ENCODE measurements around the gene CBX2.
A peak's percentile ranks its signal among the peaks of the same experiment; 100 is the strongest.

The CBX2 gene

GRCh38 chr17:79831265-79832217, 53.6 kb downstream of the CBX2 start:
- Mint-ChIP-seq H3K27ac (no peak overlapping the region), H3K27me3 (no peaks in the 10 kb centered on the region), H3K36me3 (peaks cover 13% of the 10 kb centered on the region), H3K4me1 (peaks cover 20% of the 10 kb centered on the region), H3K9me3 (no peaks in the 10 kb centered on the region), H3K4me3 (no peak overlapping the region)
- no peak for ATAC-seq (ENCODE audit: low read depth)
- no peak for DNase-seq (ENCODE audit: low spot score in 2 of 2)

- Mint-ChIP-seq H3K9me3 (no peaks in the 10 kb centered on the region), H3K27ac (no peak overlapping the region), H3K4me1 (peaks cover 20% of the 10 kb centered on the region), H3K27me3 (no peaks in the 10 kb centered on the region), H3K4me3 (no peak overlapping the region), H3K36me3 (peaks cover 14% of the 10 kb centered on the region)
- DNase-seq (ENCODE audit: low spot score in 2 of 2) (no peak), ATAC-seq (ENCODE audit: low read depth) (no peak)
These were observed 54.5 kb downstream of the CBX2 start for GRCh38 chr17:79832218-79833109.

GRCh38 chr17:79833110-79833450, 55.1 kb downstream of the CBX2 start:
- H3K36me3 Mint-ChIP-seq: peaks cover 15% of the 10 kb centered on the region
- no peak for ATAC-seq (ENCODE audit: low read depth)
- DNase-seq (ENCODE audit: low spot score in 2 of 2): no peak
- H3K9me3 Mint-ChIP-seq: no peaks in the 10 kb centered on the region
- H3K4me1 Mint-ChIP-seq: peaks cover 26% of the 10 kb centered on the region
- H3K27ac Mint-ChIP-seq: no peak overlapping the region
- no peaks in the 10 kb centered on the region for H3K27me3 Mint-ChIP-seq
- no peak overlapping the region for H3K4me3 Mint-ChIP-seq

- Mint-ChIP-seq H3K27ac (no peak overlapping the region), H3K36me3 (peaks cover 17% of the 10 kb centered on the region), H3K27me3 (no peaks in the 10 kb centered on the region), H3K4me1 (peaks cover 28% of the 10 kb centered on the region), H3K9me3 (no peaks in the 10 kb centered on the region), H3K4me3 (no peak overlapping the region)
- ATAC-seq (ENCODE audit: low read depth) (no peak), DNase-seq (ENCODE audit: low spot score in 2 of 2) (no peak)
These were observed 56.0 kb downstream of the CBX2 start for GRCh38 chr17:79833744-79834564.

- H3K9me3 Mint-ChIP-seq: no peaks in the 10 kb centered on the region
- no peak overlapping the region for H3K27ac Mint-ChIP-seq
- DNase-seq (ENCODE audit: low spot score in 2 of 2) (peak in 1 of 2 donors; percentile 59), ATAC-seq (ENCODE audit: low read depth) (no peak)
- H3K4me1 Mint-ChIP-seq: peaks cover 25% of the 10 kb centered on the region
- peaks cover 17% of the 10 kb centered on the region for H3K36me3 Mint-ChIP-seq
- H3K4me3 Mint-ChIP-seq: no peak overlapping the region
- peaks cover under 1% of the 10 kb centered on the region for H3K27me3 Mint-ChIP-seq
These were observed 56.9 kb downstream of the CBX2 start for GRCh38 chr17:79834565-79835469.

GRCh38 chr17:79835470-79835899, 57.5 kb downstream of the CBX2 start:
- peaks cover 25% of the 10 kb centered on the region for H3K4me1 Mint-ChIP-seq
- DNase-seq (ENCODE audit: low spot score in 2 of 2): no peak
- H3K36me3 Mint-ChIP-seq: peaks cover 17% of the 10 kb centered on the region
- H3K4me3 Mint-ChIP-seq: no peak overlapping the region
- H3K9me3 Mint-ChIP-seq: no peaks in the 10 kb centered on the region
- no peak for ATAC-seq (ENCODE audit: low read depth)
- H3K27ac Mint-ChIP-seq: no peak overlapping the region
- H3K27me3 Mint-ChIP-seq: peaks cover 6% of the 10 kb centered on the region

GRCh38 chr17:79835953-79836509, 58.1 kb downstream of the CBX2 start:
- Mint-ChIP-seq H3K27me3 (peaks cover 8% of the 10 kb centered on the region), H3K9me3 (no peaks in the 10 kb centered on the region), H3K27ac (no peak overlapping the region), H3K4me1 (peaks cover 25% of the 10 kb centered on the region), H3K4me3 (no peak overlapping the region), H3K36me3 (peaks cover 17% of the 10 kb centered on the region)
- ATAC-seq (ENCODE audit: low read depth): no peak
- DNase-seq (ENCODE audit: low spot score in 2 of 2): no peak

GRCh38 chr17:79836510-79836971, 58.6 kb downstream of the CBX2 start:
- peaks cover 16% of the 10 kb centered on the region for H3K36me3 Mint-ChIP-seq
- peaks cover 8% of the 10 kb centered on the region for H3K27me3 Mint-ChIP-seq
- H3K27ac Mint-ChIP-seq: no peak overlapping the region
- ATAC-seq (ENCODE audit: low read depth) (no peak), DNase-seq (ENCODE audit: low spot score in 2 of 2) (no peak)
- H3K4me3 Mint-ChIP-seq: peak overlapping the region; percentile 99
- no peaks in the 10 kb centered on the region for H3K9me3 Mint-ChIP-seq
- H3K4me1 Mint-ChIP-seq: peaks cover 23% of the 10 kb centered on the region

- peaks cover 10% of the 10 kb centered on the region for H3K27me3 Mint-ChIP-seq
- peaks cover 25% of the 10 kb centered on the region for H3K4me1 Mint-ChIP-seq
- H3K27ac Mint-ChIP-seq: no peak overlapping the region
- peak overlapping the region; percentile 99 for H3K4me3 Mint-ChIP-seq
- no peaks in the 10 kb centered on the region for H3K9me3 Mint-ChIP-seq
- DNase-seq (ENCODE audit: low spot score in 2 of 2): peak; percentile 54 to 57
- peak; percentile 28 for ATAC-seq (ENCODE audit: low read depth)
- peaks cover 16% of the 10 kb centered on the region for H3K36me3 Mint-ChIP-seq
These were observed 59.3 kb downstream of the CBX2 start for GRCh38 chr17:79836972-79837887.

All from memory B cell (primary cell).